H1 (cell line): ENCODE results near the gene KCNAB2. TPM values are rescaled to one million over a fixed set of nuclear protein-coding genes. Genes with fewer than 3 reads are reported as not detected.
A peak's percentile ranks its signal among the peaks of the same experiment; 100 is the strongest.

ENCODE experiments used
- CTCF ChIA-PET: fragments of 300-600 bp; sonication (Branson Sonifier 250); formaldehyde crosslinking; loops from one replicate; lab custom pipeline; 2021; ENCODE audit not compliant: partially characterized antibody; lab: Charles Lee
- POLR2A ChIA-PET: fragments of 300-600 bp; sonication (Branson Sonifier 250); formaldehyde crosslinking; loops from one replicate; lab custom pipeline; 2021; ENCODE audit warnings: inconsistent platforms; ENCODE audit not compliant: partially characterized antibody; lab: Charles Lee
- DNase-seq, 2 experiments: peaks; one replicate each; pipeline versions ENCODE4 v3.0.0 to v3.0.0-alpha.2; 2010 to 2022; ENCODE audit warnings: low spot score in 2 of 2, low read depth in 1 of 2, mixed read lengths in 1 of 2
- FAIRE-seq: peaks from 2 replicates; lab custom pipeline; 2011; peaks lifted over from hg19 to GRCh38; lab: Jason Lieb, UNC
- H2AFZ ChIP-seq: 2 replicates; pipeline ENCODE4 v1.8.1; 2012; ENCODE audit warnings: low read length, inconsistent platforms
- H2AK5ac ChIP-seq: 2 replicates; pipeline ENCODE4 v1.6.1; 2013; ENCODE audit warnings: low read depth, low read length
- H2BK120ac ChIP-seq: replicated peaks from 2 replicates; pipeline ENCODE3; 2013; ENCODE audit warnings: low read depth, low read length, inconsistent platforms
- H2BK12ac ChIP-seq: 2 replicates; pipeline ENCODE4 v1.6.1; 2013; ENCODE audit warnings: low read depth, low read length
- H2BK15ac ChIP-seq: 2 replicates; pipeline ENCODE4 v1.6.1; 2013; ENCODE audit warnings: low read length
- H2BK20ac ChIP-seq: 2 replicates; pipeline ENCODE4 v1.6.1; 2013; ENCODE audit warnings: low read length
- H2BK5ac ChIP-seq: 2 replicates; pipeline ENCODE4 v1.6.1; 2013; ENCODE audit warnings: low read depth, low read length
- H3K14ac ChIP-seq: 2 replicates; pipeline ENCODE4 v1.6.1; 2013; ENCODE audit warnings: inconsistent platforms; ENCODE audit not compliant: insufficient read length
- H3K18ac ChIP-seq: 2 replicates; pipeline ENCODE4 v1.6.1; 2013; ENCODE audit warnings: low read length; ENCODE audit errors: extremely low read depth
- H3K23ac ChIP-seq: 2 replicates; pipeline ENCODE4 v1.6.1; 2013; ENCODE audit warnings: inconsistent platforms; ENCODE audit not compliant: insufficient read length
- H3K23me2 ChIP-seq: 2 replicates; pipeline ENCODE4 v1.6.1; 2013; ENCODE audit warnings: low read depth, low read length
- H3K27ac ChIP-seq: 2 replicates; pipeline ENCODE4 v1.6.1; 2011; ENCODE audit warnings: low read depth, low read length, inconsistent platforms
- H3K27me3 ChIP-seq, 4 experiments: replicated peaks in 1 of 4; 1 replicate in 1 of 4; 2 replicates in 3 of 4; pipeline versions ENCODE4 v1.6.1 to v1.8.1; 2011 to 2013; ENCODE audit warnings: low read length in 3 of 4, mild to moderate bottlenecking in 3 of 4, inconsistent platforms in 2 of 4, mixed read lengths in 2 of 4, moderate library complexity in 1 of 4; ENCODE audit not compliant: control insufficient read depth in 3 of 4, insufficient read depth in 3 of 4; ENCODE audit errors: extremely low read depth in 1 of 4
- H3K36me3 ChIP-seq, 4 experiments: 2 replicates each; pipeline versions ENCODE4 v1.6.1 to v1.8.1; 2011 to 2013; ENCODE audit warnings: mild to moderate bottlenecking in 4 of 4, low read length in 3 of 4, moderate library complexity in 2 of 4, control low read depth in 1 of 4, inconsistent platforms in 1 of 4; ENCODE audit not compliant: insufficient read depth in 4 of 4, control insufficient read depth in 2 of 4
- H3K4ac ChIP-seq: replicated peaks from 2 replicates; pipeline ENCODE3; 2013; ENCODE audit warnings: low read length, low read depth, mixed read lengths, inconsistent platforms; ENCODE audit not compliant: insufficient read length
- H3K4me1 ChIP-seq, 4 experiments: replicated peaks in 1 of 4; 1 replicate in 1 of 4; 2 replicates in 3 of 4; pipeline versions ENCODE4 v1.6.1 to v1.8.1; 2011 to 2013; ENCODE audit warnings: low read length in 3 of 4, inconsistent platforms in 2 of 4, mixed read lengths in 1 of 4; ENCODE audit not compliant: insufficient read depth in 4 of 4, control insufficient read depth in 3 of 4
- H3K4me2 ChIP-seq, 2 experiments: 2 replicates each; pipeline versions ENCODE4 v1.6.1 to v1.8.1; 2011 to 2013; ENCODE audit warnings: low read depth in 2 of 2, low read length in 2 of 2, control low read depth in 1 of 2, inconsistent platforms in 1 of 2, mild to moderate bottlenecking in 1 of 2; ENCODE audit not compliant: insufficient read depth in 1 of 2
- H3K4me3 ChIP-seq, 4 experiments: fragments of 200-600, 300-600 bp in 1 of 4; sonication (generic), shearing (Covaris generic), sonication (Bioruptor Twin) in 1 of 4; 2 replicates each; pipeline versions ENCODE4 v1.5.1 to v1.8.1; 2011 to 2016; ENCODE audit warnings: low read length in 4 of 4, low read depth in 3 of 4, control low read depth in 2 of 4, inconsistent platforms in 2 of 4, mild to moderate bottlenecking in 2 of 4, mixed read lengths in 1 of 4, moderate library complexity in 1 of 4; ENCODE audit not compliant: insufficient read depth in 2 of 4; ENCODE audit errors: extremely low read depth in 1 of 4
- H3K56ac ChIP-seq: replicated peaks from 2 replicates; pipeline ENCODE3; 2013; ENCODE audit warnings: low read depth, mild to moderate bottlenecking, mixed read lengths, low read length, inconsistent platforms; ENCODE audit not compliant: insufficient read length
- H3K79me1 ChIP-seq: 2 replicates; pipeline ENCODE4 v1.6.1; 2013; ENCODE audit warnings: low read depth, low read length, control low read depth
- H3K79me2 ChIP-seq, 2 experiments: 2 replicates each; pipeline versions ENCODE4 v1.6.1 to v1.8.1; 2012 to 2013; ENCODE audit warnings: low read length in 2 of 2, mild to moderate bottlenecking in 2 of 2, inconsistent platforms in 1 of 2; ENCODE audit not compliant: insufficient read depth in 2 of 2, control insufficient read depth in 1 of 2
- H3K9ac ChIP-seq, 4 experiments: replicated peaks in 1 of 4; 1 replicate in 1 of 4; 2 replicates in 3 of 4; pipeline versions ENCODE4 v1.6.1 to v1.8.1; 2011 to 2013; ENCODE audit warnings: low read depth in 3 of 4, low read length in 3 of 4, control low read depth in 2 of 4, mild to moderate bottlenecking in 2 of 4, moderate library complexity in 2 of 4, inconsistent platforms in 1 of 4; ENCODE audit errors: extremely low read depth in 1 of 4
- H3K9me3 ChIP-seq, 2 experiments: 2 replicates each; pipeline versions ENCODE4 v1.6.1 to v1.8.1; 2012 to 2013; ENCODE audit warnings: mild to moderate bottlenecking in 2 of 2, moderate library complexity in 2 of 2, control low read depth in 1 of 2, inconsistent platforms in 1 of 2, low read depth in 1 of 2, low read length in 1 of 2, mixed read lengths in 1 of 2; ENCODE audit not compliant: insufficient read depth in 2 of 2
- H4K20me1 ChIP-seq, 2 experiments: replicated peaks in 1 of 2; 2 replicates each; pipeline versions ENCODE3 to v1.8.1; 2011 to 2013; ENCODE audit warnings: inconsistent platforms in 2 of 2, low read length in 2 of 2, mild to moderate bottlenecking in 1 of 2; ENCODE audit not compliant: insufficient read depth in 2 of 2, control insufficient read depth in 1 of 2
- H4K5ac ChIP-seq: 2 replicates; pipeline ENCODE4 v1.6.1; 2013; ENCODE audit warnings: low read length, low read depth, mixed read lengths, inconsistent platforms; ENCODE audit not compliant: insufficient read length
- H4K8ac ChIP-seq: 2 replicates; pipeline ENCODE4 v1.8.0; 2013; ENCODE audit warnings: mild to moderate bottlenecking, moderate library complexity, low read length, inconsistent platforms; ENCODE audit not compliant: insufficient read depth; ENCODE audit errors: extremely low read depth
- H4K91ac ChIP-seq: replicated peaks from 2 replicates; pipeline ENCODE3; 2013; ENCODE audit warnings: low read length, mixed read lengths, inconsistent platforms; ENCODE audit not compliant: insufficient read length
- BRCA1 ChIP-seq: IDR thresholded peaks from 2 replicates; pipeline ENCODE4 v1.6.1; 2012; ENCODE audit warnings: low read depth, low read length, improper control_type of control experiment
- JUND ChIP-seq: IDR thresholded peaks from 2 replicates; pipeline ENCODE4 v1.6.1; 2011; ENCODE audit warnings: mild to moderate bottlenecking, improper control_type of control experiment, low read length
- KDM4A ChIP-seq: IDR thresholded peaks from one replicate; pipeline ENCODE4 v1.7.1; 2012; ENCODE audit warnings: low read depth, mild to moderate bottlenecking, moderate library complexity, low read length, inconsistent platforms; ENCODE audit not compliant: severe bottlenecking
- RFX5 ChIP-seq: IDR thresholded peaks from 2 replicates; pipeline ENCODE4 v1.6.1; 2011; ENCODE audit warnings: low read depth, low read length, improper control_type of control experiment, borderline replicate concordance
- SIRT6 ChIP-seq: IDR thresholded peaks from one replicate; pipeline ENCODE4 v1.7.1; 2012; ENCODE audit warnings: low read length, inconsistent platforms
- SUZ12 ChIP-seq: fragments of 200-600 bp; sonication (generic); IDR thresholded peaks from 2 replicates; pipeline ENCODE4 v1.6.1; 2012; ENCODE audit warnings: mild to moderate bottlenecking, inconsistent platforms, low read length, moderate library complexity, mixed read lengths
- WGBS, 2 experiments: shearing (Covaris generic) in 1 of 2; methylation state at CpG; one replicate each; pipeline versions ENCODE4 v1.1.6 to v1.1.7; 2013 to 2015; ENCODE audit warnings: low lambda C conversion rate in 2 of 2, mixed read lengths in 2 of 2, inconsistent platforms in 1 of 2, low coverage in 1 of 2, missing lambda C conversion rate in 1 of 2; ENCODE audit not compliant: insufficient replicate concordance in 2 of 2, insufficient coverage in 1 of 2, insufficient read length in 1 of 2; ENCODE audit errors: extremely low coverage in 1 of 2, missing lambda C conversion rate in 1 of 2; 5-methylcytosine and 5-hydroxymethylcytosine counted together
- polyA plus RNA-seq, 7 experiments: library from polyadenylated mRNA; depleted of rRNA in 3 of 7; stranded (reverse) in 5 of 7; unstranded in 2 of 7; fragments of >200 nt in 5 of 7; fragments of 200-250 nt in 2 of 7; gene quantifications; 1 replicate in 5 of 7; 2 replicates in 1 of 7; 4 replicates in 1 of 7; pipeline versions ENCODE4 v1.2.1 to v1.2.3, GENCODE V29; 2011 to 2013; ENCODE audit warnings: missing spikeins in 2 of 7, mixed read lengths in 2 of 7
- total RNA-seq: library from RNA; stranded (reverse); fragmentation: NEBNext Ultra II Directional; extraction: Animal tissue kit (Norgen Biotek cat#: 25700); gene quantifications from 2 replicates; pipeline ENCODE4 v1.2.1, GENCODE V29; 2021

The KCNAB2 gene
- total and polyA plus RNA-seq, 2 of the 8 experiments (the other 6 are each of a cell fraction or from before 2014, with no cell fraction given): 4.5 to 7.0 TPM

- Histone ChIP-seq H2BK12ac (no peak overlapping the region), H3K23ac (no peak overlapping the region), H3K27ac (no peak overlapping the region), H4K8ac (peak overlapping the region; percentile 88), H2BK15ac (no peak overlapping the region), H3K56ac (no peak overlapping the region), H3K4me3 (no peak overlapping the region), H2BK120ac (no peak overlapping the region), H3K36me3 (no peaks in the 10 kb centered on the region), H2AFZ (no peak overlapping the region), H3K4me1 (no peaks in the 10 kb centered on the region; a peak in 1 of 7 replicates), H3K9ac (no peak overlapping the region), H2BK20ac (no peak overlapping the region), H2BK5ac (no peak overlapping the region), H3K79me1 (no peaks in the 10 kb centered on the region), H4K91ac (no peak overlapping the region), H3K23me2 (peaks cover 15% of the 10 kb centered on the region; the same call in 1 of the 2 replicates), H4K5ac (no peak overlapping the region), H3K27me3 (no peaks in the 10 kb centered on the region; a peak in 1 of 7 replicates), H2AK5ac (no peak overlapping the region), H3K79me2 (no peaks in the 10 kb centered on the region), H3K18ac (no peak overlapping the region), H4K20me1 (peaks cover 0 to 2% of the 10 kb centered on the region in 2 experiments), H3K4me2 (no peak overlapping the region), H3K4ac (no peak overlapping the region), H3K9me3 (no peaks in the 10 kb centered on the region), H3K14ac (no peak overlapping the region)
- CTCF ChIA-PET: interaction anchor here (0.6 to 3.7 kb wide), 8 partner anchors 8 to 228 kb away, joined by 3 to 17 read pairs (median 4); no protein-coding TSS in a partner anchor
- FAIRE-seq: no peak
- 88% methylated on average over 20 of the region's 22 CpGs; no CpG with 5 or more reads in 1 of the 2 experiments for WGBS, 2 experiments
- POLR2A ChIA-PET: interaction anchor here (0.6 to 1.0 kb wide), 2 partner anchors 41 to 58 kb away, joined by 3 read pairs; no protein-coding TSS in a partner anchor
- no peak for DNase-seq
- TF ChIP-seq JUND (no peak), KDM4A (no peak), RFX5 (no peak), SIRT6 (no peak), SUZ12 (no peak), BRCA1 (no peak)
Observed at GRCh38 chr1:6103111-6103853, 57.6 kb downstream of the KCNAB2 start.
